ENCODE measurements around the gene SYNE1. TPM values are rescaled to one million over a fixed set of nuclear protein-coding genes. Genes with fewer than 3 reads are reported as not detected.

The SYNE1 gene
- total RNA-seq, 2 experiments from 2014 or later, result 25.8 to 25.9 TPM

DNA sequence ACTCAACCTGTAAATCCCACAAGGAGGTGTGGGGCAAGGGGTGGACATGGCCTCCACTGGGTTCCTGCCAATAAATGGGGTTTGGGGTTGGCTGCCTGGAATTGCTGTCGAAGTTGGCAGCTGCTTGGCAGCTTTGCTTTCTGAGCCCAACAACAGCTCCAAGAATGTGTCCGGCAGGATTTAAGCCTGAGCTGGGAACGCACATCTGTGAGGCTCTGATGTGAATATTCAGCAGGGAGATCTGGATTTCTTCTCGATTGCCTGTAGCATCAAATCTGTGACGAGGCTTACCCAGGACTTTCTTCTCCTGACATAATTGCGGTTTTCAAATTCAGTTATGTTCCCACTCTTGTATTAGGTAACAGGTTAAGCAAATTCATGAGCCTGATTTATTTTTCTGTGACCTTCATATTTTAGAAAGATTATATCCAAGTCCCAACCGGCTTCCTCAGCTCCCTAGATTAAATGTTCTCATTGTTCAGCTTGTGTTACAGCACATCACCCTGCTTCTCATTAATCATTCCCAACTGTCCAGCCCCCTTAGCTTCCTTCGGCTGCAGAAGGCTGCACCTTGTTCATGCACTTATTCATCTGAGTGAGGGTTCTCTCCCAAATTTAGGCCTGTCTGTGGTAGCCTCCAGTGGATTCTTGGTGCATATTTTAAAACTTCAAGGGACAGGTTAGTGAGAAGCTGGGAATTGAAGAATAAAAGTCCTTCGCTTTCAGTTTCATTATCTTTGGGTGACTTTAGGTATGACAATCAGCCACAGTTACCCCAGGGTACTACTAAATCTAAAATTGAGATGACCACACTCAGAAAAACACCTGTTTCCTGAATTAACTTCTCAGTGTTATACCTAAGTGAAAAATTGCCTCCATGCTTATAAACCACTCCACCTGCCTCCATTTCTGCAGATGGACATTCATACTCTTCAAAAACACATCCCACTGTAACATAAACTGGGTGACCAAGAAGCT is 519.7 kb downstream of the SYNE1 start:
- ChIA-PET POLR2A (no interaction called here), CTCF (interaction anchor here (0.6 to 1.5 kb wide), 2 partner anchors 379 to 441 kb away, joined by 3 to 6 read pairs; no protein-coding TSS in a partner anchor)
- H3K27ac Mint-ChIP-seq, result no peak overlapping the region

DNA sequence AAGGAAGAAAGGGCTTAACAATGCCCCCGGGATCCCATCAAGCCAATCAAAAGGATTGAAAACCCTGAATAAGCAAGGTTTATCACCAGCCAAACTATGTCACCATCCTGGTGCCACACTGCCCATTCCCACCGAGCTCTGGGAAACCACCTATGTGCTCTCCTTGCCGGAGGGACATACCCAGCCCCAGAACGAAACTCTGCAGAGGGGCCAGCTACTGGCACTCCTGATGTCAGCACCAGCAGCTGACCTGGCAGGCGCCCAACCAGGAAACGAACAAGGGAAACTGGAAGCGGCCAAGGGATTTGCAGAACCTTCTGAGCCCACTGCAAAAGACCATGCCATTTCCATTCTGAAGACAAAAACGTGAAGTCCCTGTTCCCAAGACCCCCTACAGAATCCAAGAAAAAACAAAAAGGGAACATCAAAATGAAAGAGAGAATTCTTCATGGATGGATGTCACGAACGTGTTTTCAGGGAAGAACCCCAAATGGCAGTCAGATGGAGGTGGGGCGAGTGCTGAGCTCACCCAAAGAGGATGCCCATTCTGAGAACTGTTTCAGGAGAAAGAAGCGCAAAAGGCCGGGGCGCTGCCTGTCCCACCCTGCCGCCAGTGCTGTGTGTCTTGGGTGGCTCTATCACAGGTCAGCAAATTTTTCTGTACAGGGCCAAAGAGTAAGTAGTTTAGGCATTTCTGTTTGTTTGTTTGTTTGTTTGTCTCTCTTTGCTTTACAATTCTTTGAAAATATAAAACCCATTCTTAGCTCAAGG is 524.5 kb downstream of the SYNE1 start:
- H3K36me3 Mint-ChIP-seq, result no peaks in the 10 kb centered on the region
- peaks cover 3% of the 10 kb centered on the region for H3K27me3 Mint-ChIP-seq
- no peak for DNase-seq
- ChIA-PET CTCF (no interaction called here), POLR2A (no interaction called here)
- H3K4me3 Mint-ChIP-seq, result no peak overlapping the region
- intact Hi-C loops (cut with micrococcal nuclease), result no loop called here
- H3K4me1 Mint-ChIP-seq (ENCODE audit: low read depth), result no peaks in the 10 kb centered on the region
- H3K9me3 Mint-ChIP-seq, result no peaks in the 10 kb centered on the region
- H3K27ac Mint-ChIP-seq, result no peak overlapping the region

More for the DNA sequence above, 519.7 kb downstream of the SYNE1 start:
- Mint-ChIP-seq H3K9me3 (peaks cover 5% of the 10 kb centered on the region), H3K36me3 (peaks cover 28% of the 10 kb centered on the region), H3K27me3 (peaks cover 1% of the 10 kb centered on the region), H3K4me1 (ENCODE audit: low read depth) (peaks cover 3% of the 10 kb centered on the region), H3K4me3 (no peak overlapping the region)
- intact Hi-C loops (cut with micrococcal nuclease), result no loop called here
- DNase-seq, result no peak

DNA sequence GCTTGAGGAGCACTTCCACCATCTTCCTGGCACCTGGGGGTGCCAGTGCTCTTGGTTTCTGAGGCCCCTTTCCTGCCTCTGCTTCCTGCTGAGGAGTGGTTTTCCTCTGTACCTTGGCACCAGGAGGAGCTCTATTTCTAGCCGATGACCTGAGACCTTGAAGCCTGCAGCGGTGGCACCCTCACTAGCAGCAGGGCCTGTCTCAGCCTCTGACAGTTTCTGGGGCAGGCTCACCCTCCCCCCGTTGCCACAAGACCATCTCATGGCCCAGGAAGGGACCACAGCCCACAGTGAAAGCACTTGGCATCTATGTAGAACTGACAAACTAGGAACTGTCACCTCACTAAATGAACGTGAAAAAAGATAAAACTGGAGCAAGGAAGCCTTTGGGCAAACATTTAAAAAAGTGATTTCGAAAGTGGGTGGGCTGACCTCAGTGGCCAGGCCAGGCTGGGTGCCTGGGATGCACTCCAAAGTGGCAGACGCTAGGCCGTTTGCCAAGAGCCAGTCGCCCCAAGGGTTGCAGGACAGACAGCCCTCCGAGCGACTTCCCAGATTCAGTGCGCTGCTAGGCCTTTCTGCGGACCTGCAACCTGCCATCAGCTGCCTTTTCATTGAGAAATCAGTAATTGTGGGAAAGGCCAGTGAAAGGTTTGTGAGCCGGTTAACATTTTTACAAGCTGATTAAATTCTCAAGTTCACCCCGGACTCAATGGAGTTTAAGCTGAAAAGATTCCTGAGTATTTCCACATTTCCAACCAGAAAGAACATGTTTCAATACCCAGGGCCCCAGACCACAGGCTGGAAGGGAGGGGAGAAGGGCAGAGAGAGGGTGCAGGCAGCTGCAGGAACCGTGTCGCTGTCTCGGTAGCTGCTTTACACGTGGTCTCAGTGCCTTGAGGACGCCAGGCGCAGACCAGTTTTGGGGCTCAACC is 526.0 kb downstream of the SYNE1 start:
- Mint-ChIP-seq H3K9me3 (no peaks in the 10 kb centered on the region), H3K27ac (no peak overlapping the region), H3K4me3 (no peak overlapping the region), H3K4me1 (ENCODE audit: low read depth) (no peaks in the 10 kb centered on the region), H3K27me3 (peaks cover 3% of the 10 kb centered on the region), H3K36me3 (no peaks in the 10 kb centered on the region)
- no peak for DNase-seq
- intact Hi-C loops (cut with micrococcal nuclease), result no loop called here
- ChIA-PET POLR2A (no interaction called here), CTCF (interaction anchor here (1.9 kb wide), 1 partner anchor 14 kb away, joined by 5 read pairs; no protein-coding TSS in a partner anchor)

DNA sequence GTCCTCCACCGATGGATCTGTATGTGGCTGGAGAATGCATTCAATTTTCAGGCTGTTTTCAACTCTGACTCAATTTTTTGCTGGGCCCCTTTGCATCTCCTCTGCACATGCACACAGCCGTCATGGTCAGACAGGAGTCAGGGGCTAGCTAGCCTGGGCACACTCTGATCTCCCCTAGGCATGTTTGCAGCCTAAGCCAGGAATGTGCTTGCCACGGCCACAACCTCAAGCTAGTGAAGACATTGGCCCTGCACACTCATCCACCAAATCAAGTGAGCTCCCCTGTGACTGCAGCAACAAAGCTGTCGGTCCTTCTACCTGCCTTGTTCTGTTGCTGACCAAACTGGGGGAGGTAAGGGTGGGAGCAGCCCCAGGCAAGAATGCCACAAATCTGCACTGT is 529.2 kb downstream of the SYNE1 start:
- Mint-ChIP-seq H3K27me3 (peaks cover 2% of the 10 kb centered on the region), H3K36me3 (no peaks in the 10 kb centered on the region), H3K27ac (no peak overlapping the region), H3K4me3 (no peak overlapping the region), H3K9me3 (no peaks in the 10 kb centered on the region), H3K4me1 (ENCODE audit: low read depth) (no peaks in the 10 kb centered on the region)
- no peak for DNase-seq
- intact Hi-C loops (cut with micrococcal nuclease), result no loop called here
- ChIA-PET CTCF (no interaction called here), POLR2A (no interaction called here)

DNA sequence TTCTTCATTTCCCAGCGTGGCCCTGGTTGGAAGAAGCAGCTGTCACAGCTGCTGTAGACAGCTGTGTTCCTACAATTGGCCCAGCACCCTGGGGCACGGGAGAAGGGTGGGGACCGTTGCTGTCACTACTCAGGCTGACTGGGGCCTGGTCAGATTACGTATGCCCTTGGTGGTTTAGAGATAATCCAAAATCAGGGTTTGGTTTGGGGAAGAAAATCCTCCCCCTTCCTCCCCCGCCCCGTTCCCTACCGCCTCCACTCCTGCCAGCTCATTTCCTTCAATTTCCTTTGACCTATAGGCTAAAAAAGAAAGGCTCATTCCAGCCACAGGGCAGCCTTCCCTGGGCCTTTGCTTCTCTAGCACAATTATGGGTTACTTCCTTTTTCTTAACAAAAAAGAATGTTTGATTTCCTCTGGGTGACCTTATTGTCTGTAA is 537.0 kb downstream of the SYNE1 start:
- Mint-ChIP-seq H3K9me3 (no peaks in the 10 kb centered on the region), H3K4me1 (ENCODE audit: low read depth) (no peaks in the 10 kb centered on the region), H3K4me3 (no peak overlapping the region), H3K27ac (no peak overlapping the region), H3K36me3 (no peaks in the 10 kb centered on the region), H3K27me3 (no peaks in the 10 kb centered on the region)
- ChIA-PET POLR2A (interaction anchor here (0.6 kb wide), 1 partner anchor 17 kb away, joined by 3 read pairs; no protein-coding TSS in a partner anchor), CTCF (interaction anchor here (1.0 kb wide), 1 partner anchor 24 kb away, joined by 3 read pairs; no protein-coding TSS in a partner anchor)
- intact Hi-C loops (cut with micrococcal nuclease), result no loop called here
- DNase-seq, result no peak

DNA sequence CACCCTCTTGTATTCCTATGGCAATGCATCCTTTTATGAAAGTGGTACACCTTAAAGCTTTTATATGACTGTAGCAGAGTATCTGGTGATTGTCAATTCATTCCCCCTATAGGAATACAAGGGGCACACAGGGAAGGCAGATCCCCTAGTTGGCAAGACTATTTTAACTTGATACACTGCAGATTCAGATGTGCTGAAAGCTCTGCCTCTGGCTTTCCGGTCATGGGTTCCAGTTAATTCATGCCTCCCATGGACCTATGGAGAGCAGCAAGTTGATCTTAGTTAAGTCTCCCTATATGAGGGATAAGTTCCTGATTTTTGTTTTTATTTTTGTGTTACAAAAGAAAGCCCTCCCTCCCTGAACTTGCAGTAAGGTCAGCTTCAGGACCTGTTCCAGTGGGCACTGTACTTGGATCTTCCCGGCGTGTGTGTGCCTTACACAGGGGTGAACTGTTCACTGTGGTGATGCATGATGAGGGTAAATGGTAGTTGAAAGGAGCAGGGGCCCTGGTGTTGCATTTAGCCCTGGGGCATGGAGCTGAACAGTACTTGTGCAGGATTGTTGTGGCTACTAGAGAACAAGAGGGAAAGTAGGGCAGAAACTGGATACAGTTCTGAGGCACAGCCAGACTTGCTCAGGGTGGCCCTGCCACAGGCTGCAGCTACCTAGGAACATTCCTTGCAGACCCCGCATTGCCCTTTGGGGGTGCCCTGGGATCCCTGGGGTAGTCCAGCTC is 537.5 kb downstream of the SYNE1 start:
- no peak overlapping the region for H3K27ac Mint-ChIP-seq
- intact Hi-C loops (cut with micrococcal nuclease), result no loop called here
- ChIA-PET CTCF (interaction anchor here (0.8 to 1.0 kb wide), 2 partner anchors 25 to 409 kb away, joined by 3 read pairs; no protein-coding TSS in a partner anchor), POLR2A (no interaction called here)
- H3K4me3 Mint-ChIP-seq, result no peak overlapping the region
- no peaks in the 10 kb centered on the region for H3K27me3 Mint-ChIP-seq
- DNase-seq, result no peak
- H3K36me3 Mint-ChIP-seq, result no peaks in the 10 kb centered on the region
- peaks cover 2% of the 10 kb centered on the region for H3K4me1 Mint-ChIP-seq (ENCODE audit: low read depth)
- H3K9me3 Mint-ChIP-seq, result no peaks in the 10 kb centered on the region

DNA sequence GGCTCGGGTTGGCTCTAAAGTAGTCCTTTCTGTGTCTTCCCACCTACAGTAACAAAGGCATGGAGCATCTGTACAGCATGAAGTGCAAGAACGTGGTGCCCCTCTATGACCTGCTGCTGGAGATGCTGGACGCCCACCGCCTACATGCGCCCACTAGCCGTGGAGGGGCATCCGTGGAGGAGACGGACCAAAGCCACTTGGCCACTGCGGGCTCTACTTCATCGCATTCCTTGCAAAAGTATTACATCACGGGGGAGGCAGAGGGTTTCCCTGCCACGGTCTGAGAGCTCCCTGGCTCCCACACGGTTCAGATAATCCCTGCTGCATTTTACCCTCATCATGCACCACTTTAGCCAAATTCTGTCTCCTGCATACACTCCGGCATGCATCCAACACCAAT is 538.5 kb downstream of the SYNE1 start:
- intact Hi-C loops (cut with micrococcal nuclease), result no loop called here
- Mint-ChIP-seq H3K27me3 (no peaks in the 10 kb centered on the region), H3K4me3 (no peak overlapping the region), H3K27ac (no peak overlapping the region), H3K9me3 (no peaks in the 10 kb centered on the region), H3K4me1 (ENCODE audit: low read depth) (peaks cover 2% of the 10 kb centered on the region), H3K36me3 (no peaks in the 10 kb centered on the region)
- CTCF ChIA-PET, result interaction anchor here (0.8 kb wide), 1 partner anchor 408 kb away, joined by 3 read pairs; no protein-coding TSS in a partner anchor
- POLR2A ChIA-PET, result no interaction called here
- DNase-seq, result no peak

DNA sequence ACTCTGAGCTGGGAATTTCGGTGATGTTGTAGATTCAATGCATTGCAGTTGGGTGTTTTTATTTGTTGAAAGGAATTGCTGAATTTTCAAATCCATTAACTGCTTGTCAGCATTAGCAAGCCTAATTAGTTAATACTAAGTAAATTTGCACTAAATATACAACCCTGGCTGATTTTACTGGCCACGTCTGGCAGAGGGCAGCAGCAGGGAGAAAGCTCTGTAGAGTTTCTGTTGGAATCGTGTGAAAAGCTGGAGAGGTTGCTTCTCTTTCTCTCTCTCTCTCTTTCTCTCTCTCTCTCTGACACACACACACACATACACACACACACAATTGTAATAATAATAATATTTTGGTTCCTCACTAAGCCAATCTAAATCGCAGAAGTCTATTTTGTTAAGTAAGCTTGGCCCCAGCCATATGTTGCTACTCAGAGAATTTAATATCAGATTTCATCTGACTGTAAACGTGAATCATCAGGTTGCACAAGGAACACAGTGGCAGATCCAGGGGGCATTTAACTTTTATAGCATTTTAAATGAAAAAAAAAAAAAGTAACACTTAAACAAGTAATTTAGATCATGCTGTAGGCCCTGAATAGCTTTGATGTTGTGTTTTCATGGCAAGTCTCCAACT is 540.2 kb downstream of the SYNE1 start:
- no peak for DNase-seq
- Mint-ChIP-seq H3K9me3 (no peaks in the 10 kb centered on the region), H3K4me3 (no peak overlapping the region), H3K4me1 (ENCODE audit: low read depth) (peaks cover 2% of the 10 kb centered on the region), H3K27me3 (no peaks in the 10 kb centered on the region), H3K27ac (no peak overlapping the region), H3K36me3 (no peaks in the 10 kb centered on the region)
- intact Hi-C loops (cut with micrococcal nuclease), result no loop called here
- ChIA-PET CTCF (interaction anchor here (0.6 kb wide), 1 partner anchor 407 kb away, joined by 3 read pairs; no protein-coding TSS in a partner anchor), POLR2A (no interaction called here)

DNA sequence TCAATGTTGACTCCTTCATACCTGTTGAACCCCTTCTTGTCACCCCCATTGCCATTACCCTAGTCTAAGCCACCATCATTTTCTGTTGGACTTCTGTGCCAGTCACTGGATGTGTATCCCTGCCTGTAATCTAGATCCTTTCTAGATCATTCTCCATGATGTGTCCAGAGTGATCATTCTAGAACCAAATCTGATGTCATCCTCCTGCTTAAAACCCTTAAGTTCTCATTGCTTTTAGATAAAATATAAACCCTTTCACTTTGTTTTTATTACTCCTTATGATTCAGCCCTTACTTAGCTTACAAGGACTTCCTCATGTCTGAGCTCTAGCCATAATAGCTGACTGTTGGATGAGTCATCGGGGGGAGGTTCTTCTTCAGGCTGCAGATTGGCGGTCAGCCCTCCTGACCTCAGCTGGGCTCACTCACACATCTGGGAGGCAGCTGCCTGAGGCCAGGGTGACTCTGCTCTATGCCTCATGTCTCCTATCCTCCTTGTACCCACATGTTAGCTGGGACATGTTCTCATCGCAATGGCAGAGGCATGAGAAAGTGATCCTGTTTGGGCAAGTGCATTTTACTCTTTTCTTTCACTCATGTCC is 542.1 kb downstream of the SYNE1 start:
- Mint-ChIP-seq H3K4me3 (no peak overlapping the region), H3K27me3 (no peaks in the 10 kb centered on the region), H3K9me3 (no peaks in the 10 kb centered on the region), H3K27ac (no peak overlapping the region), H3K4me1 (ENCODE audit: low read depth) (peaks cover 2% of the 10 kb centered on the region), H3K36me3 (no peaks in the 10 kb centered on the region)
- POLR2A ChIA-PET, result no interaction called here
- intact Hi-C loops (cut with micrococcal nuclease), result no loop called here
- DNase-seq, result peak; percentile 61
- CTCF ChIA-PET, result no interaction called here

DNA sequence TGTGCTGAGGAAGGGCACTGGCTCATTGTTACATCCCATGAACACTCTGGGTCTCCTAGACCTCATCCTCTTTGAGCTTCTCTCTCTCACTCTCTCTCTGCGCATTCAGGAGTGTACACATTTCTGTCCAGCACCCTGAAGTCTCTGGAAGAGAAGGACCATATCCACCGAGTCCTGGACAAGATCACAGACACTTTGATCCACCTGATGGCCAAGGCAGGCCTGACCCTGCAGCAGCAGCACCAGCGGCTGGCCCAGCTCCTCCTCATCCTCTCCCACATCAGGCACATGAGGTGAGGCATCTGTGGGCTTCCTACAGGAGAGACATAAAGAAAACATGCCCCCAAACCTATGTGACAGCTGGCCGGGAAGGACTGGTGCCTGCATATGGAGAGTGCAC is 542.9 kb downstream of the SYNE1 start:
- H3K4me3 Mint-ChIP-seq, result no peak overlapping the region
- ChIA-PET CTCF (no interaction called here), POLR2A (no interaction called here)
- no peak for DNase-seq
- no peaks in the 10 kb centered on the region for H3K9me3 Mint-ChIP-seq
- H3K27me3 Mint-ChIP-seq, result no peaks in the 10 kb centered on the region
- intact Hi-C loops (cut with micrococcal nuclease), result no loop called here
- H3K4me1 Mint-ChIP-seq (ENCODE audit: low read depth), result peaks cover 2% of the 10 kb centered on the region
- H3K27ac Mint-ChIP-seq, result no peak overlapping the region
- H3K36me3 Mint-ChIP-seq, result no peaks in the 10 kb centered on the region
